NT2/D1 (cell line): ENCODE results near the gene SLC25A13.

Source experiments
- DNase-seq: peaks from one replicate; pipeline ENCODE4 v3.0.0-alpha.2; 2011; ENCODE audit warnings: low read depth, low spot score
- H3K27me3 ChIP-seq: 2 replicates; pipeline ENCODE4 v1.6.0; 2011; ENCODE audit warnings: mild to moderate bottlenecking; ENCODE audit not compliant: insufficient read length, insufficient read depth
- H3K36me3 ChIP-seq: 2 replicates; pipeline ENCODE4 v1.6.1; 2011; ENCODE audit warnings: mild to moderate bottlenecking, low read length, mixed read lengths; ENCODE audit not compliant: insufficient read depth, insufficient read length
- H3K4me1 ChIP-seq: 2 replicates; pipeline ENCODE4 v1.5.1; 2011; ENCODE audit not compliant: insufficient read depth, insufficient read length
- H3K4me3 ChIP-seq: 2 replicates; pipeline ENCODE4 v1.5.1; 2011; ENCODE audit warnings: low read depth; ENCODE audit not compliant: insufficient read length
- H3K9ac ChIP-seq: 2 replicates; pipeline ENCODE4 v1.6.0; 2011; ENCODE audit warnings: low read depth; ENCODE audit not compliant: insufficient read length
- H3K9me3 ChIP-seq: 2 replicates; pipeline ENCODE4 v1.5.1; 2011; ENCODE audit warnings: mild to moderate bottlenecking, low read length; ENCODE audit not compliant: insufficient read depth
- SUZ12 ChIP-seq: IDR thresholded peaks from 2 replicates; pipeline ENCODE4 v1.6.1; 2011; ENCODE audit not compliant: insufficient read length, insufficient read depth; ENCODE audit errors: extremely low read depth
- YY1 ChIP-seq: IDR thresholded peaks from 2 replicates; pipeline ENCODE4 v1.6.1; 2011; ENCODE audit not compliant: insufficient read length, insufficient read depth
- ZNF274 ChIP-seq: IDR thresholded peaks from 2 replicates; pipeline ENCODE4 v1.6.1; 2011; ENCODE audit warnings: mild to moderate bottlenecking, low read depth, low read length

SLC25A13 gene

DNA sequence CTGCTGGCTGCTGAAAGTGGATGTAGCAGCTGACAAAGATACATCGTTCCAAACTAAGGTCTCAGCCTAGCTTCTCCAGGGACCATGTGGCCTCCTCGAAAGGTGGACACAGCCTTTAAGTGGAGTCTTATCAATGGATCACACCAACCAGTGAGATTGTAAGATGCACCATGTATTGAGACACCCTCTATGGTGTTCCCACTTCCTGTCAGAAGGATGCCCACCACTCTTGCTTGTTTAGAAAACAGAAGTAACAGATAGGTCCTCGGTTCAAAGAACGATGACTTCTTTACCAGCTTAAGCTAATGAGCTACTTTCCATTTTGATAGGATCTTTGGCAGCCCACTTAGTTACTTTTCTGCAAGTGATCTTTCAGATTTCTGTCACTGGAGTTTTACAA is 34.3 kb downstream of the SLC25A13 start:
- no peak for DNase-seq
- no peak for TF ChIP-seq YY1
- TF ChIP-seq ZNF274: no peak
- no peak for TF ChIP-seq SUZ12
- Histone ChIP-seq H3K36me3 (no peaks in the 10 kb centered on the region), H3K9ac (no peak overlapping the region), H3K4me3 (no peak overlapping the region), H3K4me1 (no peaks in the 10 kb centered on the region), H3K27me3 (no peaks in the 10 kb centered on the region), H3K9me3 (peaks cover 6% of the 10 kb centered on the region; the same call in 1 of the 2 replicates)

DNA sequence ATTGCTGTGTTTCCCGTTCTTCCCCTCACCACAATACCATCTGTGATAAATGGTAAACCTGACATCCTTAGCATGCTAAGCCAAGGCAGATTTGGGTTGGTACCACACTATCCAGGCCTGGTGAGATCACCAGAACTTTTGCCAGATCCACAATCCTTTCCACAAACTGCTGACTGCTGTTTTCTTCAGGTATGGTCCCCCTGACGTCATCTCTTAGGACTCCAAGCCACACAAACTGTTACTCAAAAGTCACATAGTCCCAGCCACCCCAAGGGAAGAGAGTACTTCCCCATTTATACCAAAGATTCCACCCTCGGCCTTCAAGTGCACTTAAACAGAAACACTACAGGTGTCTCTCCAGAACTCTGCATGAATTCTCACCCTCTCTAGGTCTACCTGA is 34.8 kb downstream of the SLC25A13 start:
- Histone ChIP-seq H3K9ac (no peak overlapping the region), H3K36me3 (no peaks in the 10 kb centered on the region), H3K4me3 (no peak overlapping the region), H3K9me3 (peaks cover 6% of the 10 kb centered on the region; the same call in 1 of the 2 replicates), H3K27me3 (no peaks in the 10 kb centered on the region), H3K4me1 (no peaks in the 10 kb centered on the region)
- no peak for TF ChIP-seq YY1
- no peak for TF ChIP-seq ZNF274
- TF ChIP-seq SUZ12: no peak
- no peak for DNase-seq

DNA sequence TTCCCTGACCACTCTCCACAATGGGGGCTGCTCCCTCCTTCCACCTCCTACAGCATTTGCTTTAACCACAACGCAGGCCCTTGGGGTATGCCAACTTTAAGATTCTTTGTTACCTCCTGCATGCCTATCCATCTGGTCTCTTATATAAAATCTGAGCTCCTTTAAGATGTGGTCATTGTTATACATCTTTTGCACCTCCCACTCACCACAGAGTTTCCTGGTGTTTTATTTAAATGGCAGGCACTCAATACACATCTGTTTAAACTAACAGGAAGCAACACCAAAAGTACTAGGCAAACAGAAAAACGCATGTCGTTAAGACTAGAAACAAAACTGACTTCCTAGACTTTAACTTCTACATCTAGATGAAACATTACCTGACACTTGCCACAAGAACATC is 36.3 kb downstream of the SLC25A13 start:
- H3K4me1 ChIP-seq: no peaks in the 10 kb centered on the region
- no peak for DNase-seq

DNA sequence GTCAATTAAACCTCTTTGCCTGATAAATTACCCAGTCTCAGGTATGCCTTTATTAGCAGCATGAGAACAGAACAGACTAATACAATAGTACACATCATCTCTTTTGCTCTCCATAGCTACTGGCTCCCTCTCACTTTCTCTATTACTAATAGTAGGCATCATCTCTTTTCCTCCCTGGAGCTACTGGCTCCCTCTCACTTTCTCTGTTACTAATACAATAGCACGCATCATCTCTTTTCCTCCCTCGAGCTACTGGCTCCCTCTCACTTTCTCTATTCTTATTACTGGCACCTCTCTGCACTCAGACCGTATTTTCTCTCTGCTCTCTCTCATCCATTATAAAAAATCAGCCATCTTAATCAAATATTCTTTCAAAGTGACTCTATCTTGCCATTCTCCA is 37.1 kb downstream of the SLC25A13 start:
- no peak for TF ChIP-seq ZNF274
- no peak for TF ChIP-seq SUZ12
- no peak for TF ChIP-seq YY1
- DNase-seq: no peak
- no peaks in the 10 kb centered on the region for H3K27me3 ChIP-seq
- no peaks in the 10 kb centered on the region for H3K4me1 ChIP-seq
- H3K9me3 ChIP-seq: peaks cover 6% of the 10 kb centered on the region; the same call in 1 of the 2 replicates
- no peak overlapping the region for H3K4me3 ChIP-seq
- H3K36me3 ChIP-seq: peaks cover 2% of the 10 kb centered on the region
- no peak overlapping the region for H3K9ac ChIP-seq

More for the DNA sequence above, 36.3 kb downstream of the SLC25A13 start:
- TF ChIP-seq SUZ12 (no peak), YY1 (no peak), ZNF274 (no peak)
- no peak overlapping the region for H3K4me3 ChIP-seq
- no peaks in the 10 kb centered on the region for H3K36me3 ChIP-seq
- no peaks in the 10 kb centered on the region for H3K27me3 ChIP-seq
- no peak overlapping the region for H3K9ac ChIP-seq
- H3K9me3 ChIP-seq: peaks cover 6% of the 10 kb centered on the region; the same call in 1 of the 2 replicates

DNA sequence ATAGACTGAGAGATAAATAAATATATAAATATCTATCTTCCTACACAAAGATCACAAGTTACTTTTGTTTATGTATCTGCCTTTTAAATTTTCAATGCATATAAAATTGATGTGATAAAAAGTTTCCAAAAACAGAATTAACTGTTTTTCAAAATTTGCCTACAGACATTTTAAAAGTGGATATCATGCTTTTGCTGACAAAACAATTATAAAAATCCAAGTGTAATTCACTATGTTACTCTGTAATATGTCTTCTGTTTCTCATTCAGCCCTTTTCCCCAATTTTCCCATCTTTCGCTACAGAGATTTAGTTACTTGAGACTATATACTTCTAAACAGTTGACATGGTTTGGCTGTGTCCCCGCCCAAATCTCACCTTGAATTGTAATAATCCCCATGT is 37.7 kb downstream of the SLC25A13 start:
- H3K36me3 ChIP-seq: peaks cover 3% of the 10 kb centered on the region
- H3K4me1 ChIP-seq: no peaks in the 10 kb centered on the region
- TF ChIP-seq ZNF274 (no peak), YY1 (no peak), SUZ12 (no peak)
- DNase-seq: no peak
- no peak overlapping the region for H3K4me3 ChIP-seq
- H3K27me3 ChIP-seq: no peaks in the 10 kb centered on the region
- peaks cover 6% of the 10 kb centered on the region; the same call in 1 of the 2 replicates for H3K9me3 ChIP-seq
- H3K9ac ChIP-seq: no peak overlapping the region

DNA sequence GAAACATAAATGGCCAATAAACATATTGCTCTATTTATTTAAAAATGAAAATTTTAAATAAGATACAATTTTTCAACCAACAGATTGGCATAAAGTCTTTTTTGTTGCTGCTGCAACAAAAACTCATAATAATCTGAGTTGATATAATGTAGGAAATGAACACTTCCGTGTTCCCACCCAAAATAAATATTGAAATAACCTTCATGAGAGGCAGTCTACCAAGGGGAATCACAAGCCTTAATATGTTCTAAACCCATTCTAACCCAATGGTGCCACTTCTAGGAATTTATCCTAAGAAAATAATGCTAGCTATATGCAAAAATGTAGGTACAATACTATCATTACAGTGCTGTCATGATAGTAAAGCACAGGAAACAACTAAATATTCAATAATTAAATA is 39.1 kb downstream of the SLC25A13 start:
- Histone ChIP-seq H3K9me3 (no peaks in the 10 kb centered on the region), H3K27me3 (no peaks in the 10 kb centered on the region), H3K4me1 (no peaks in the 10 kb centered on the region), H3K9ac (no peak overlapping the region), H3K36me3 (peaks cover 3% of the 10 kb centered on the region), H3K4me3 (no peak overlapping the region)
- TF ChIP-seq ZNF274 (no peak), YY1 (no peak), SUZ12 (no peak)
- DNase-seq: no peak

DNA sequence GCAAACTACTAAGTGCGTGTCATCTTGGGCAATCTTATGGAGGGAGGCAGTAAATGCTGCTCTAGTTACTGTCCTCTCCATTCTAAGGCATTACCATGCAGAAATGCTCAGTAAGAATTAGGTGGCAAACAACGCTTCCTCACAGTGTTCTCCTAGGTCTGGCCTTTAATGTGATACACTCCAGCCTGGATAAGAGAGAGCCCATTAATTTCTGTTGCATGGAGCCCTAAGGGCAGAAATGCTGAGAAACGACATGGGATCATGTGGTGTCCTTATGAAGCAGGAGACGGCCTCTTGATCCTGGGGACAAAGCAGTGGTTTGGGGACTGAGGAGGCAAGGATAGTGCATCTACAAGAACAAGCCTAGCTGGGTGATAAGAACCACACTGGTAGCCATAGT is 44.0 kb downstream of the SLC25A13 start:
- H3K9ac ChIP-seq: no peak overlapping the region
- no peaks in the 10 kb centered on the region for H3K4me1 ChIP-seq
- no peak overlapping the region for H3K4me3 ChIP-seq
- DNase-seq: no peak
- no peak for TF ChIP-seq YY1
- no peaks in the 10 kb centered on the region for H3K9me3 ChIP-seq
- H3K27me3 ChIP-seq: no peaks in the 10 kb centered on the region
- peaks cover 3% of the 10 kb centered on the region for H3K36me3 ChIP-seq

DNA sequence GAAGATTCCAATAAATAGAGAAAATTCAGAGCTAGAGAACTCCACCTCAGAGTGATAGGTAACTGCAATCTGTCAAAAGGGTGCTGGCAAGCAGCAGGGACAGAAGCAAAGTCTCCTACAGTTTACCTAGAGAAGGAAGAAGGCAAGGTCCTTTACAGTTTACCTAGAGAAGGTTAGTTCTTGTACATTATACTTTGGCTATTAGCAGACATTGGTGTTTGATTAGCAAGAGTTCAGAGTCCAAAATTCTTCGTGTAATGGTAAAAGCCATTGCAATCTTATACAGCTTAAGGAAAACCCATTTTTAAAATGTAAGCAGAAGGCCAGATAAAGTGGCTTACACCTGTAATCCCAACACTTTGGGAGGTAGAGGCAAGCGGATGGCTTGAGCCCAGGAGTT is 45.9 kb downstream of the SLC25A13 start:
- H3K36me3 ChIP-seq: peaks cover 3% of the 10 kb centered on the region
- no peak overlapping the region for H3K4me3 ChIP-seq
- no peaks in the 10 kb centered on the region for H3K4me1 ChIP-seq
- no peaks in the 10 kb centered on the region for H3K27me3 ChIP-seq
- DNase-seq: no peak
- H3K9ac ChIP-seq: no peak overlapping the region
- H3K9me3 ChIP-seq: no peaks in the 10 kb centered on the region
- TF ChIP-seq SUZ12 (no peak), ZNF274 (no peak), YY1 (no peak)
